HTR-8/SVneo (cell line): ENCODE data around the gene FOXK2.
A peak's percentile ranks its signal among the peaks of the same experiment; 100 is the strongest.

Source experiments
- DNase-seq: peaks from one replicate; pipeline ENCODE4 v3.0.0; 2011; ENCODE audit warnings: low spot score, mixed read lengths; ENCODE audit not compliant: insufficient read length
- FAIRE-seq: peaks from 2 replicates; lab custom pipeline; 2011; peaks lifted over from hg19 to GRCh38; lab: Jason Lieb, UNC

The FOXK2 gene

DNA sequence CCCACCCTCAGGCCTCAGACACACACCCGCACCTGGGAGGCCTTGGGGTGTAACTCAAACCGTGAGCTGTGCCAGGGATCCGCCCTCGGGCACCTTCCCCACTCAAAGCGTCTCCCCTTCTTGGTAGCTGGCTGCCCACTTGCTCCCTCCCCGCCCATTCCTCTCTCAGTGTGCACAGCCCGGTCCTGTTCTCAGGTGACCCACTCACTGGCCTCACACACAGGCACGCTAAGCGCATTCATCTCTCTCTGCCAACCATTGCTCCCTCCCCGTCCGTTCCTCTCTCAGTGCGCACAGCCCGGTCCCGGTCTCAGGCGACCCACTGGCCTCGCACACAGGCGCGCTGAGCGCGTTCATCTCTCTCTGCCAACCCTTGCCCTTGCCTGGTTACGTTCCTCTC lies 107.9 kb downstream of the FOXK2 start:
- FAIRE-seq, result peak; percentile 28
- DNase-seq, result no peak

DNA sequence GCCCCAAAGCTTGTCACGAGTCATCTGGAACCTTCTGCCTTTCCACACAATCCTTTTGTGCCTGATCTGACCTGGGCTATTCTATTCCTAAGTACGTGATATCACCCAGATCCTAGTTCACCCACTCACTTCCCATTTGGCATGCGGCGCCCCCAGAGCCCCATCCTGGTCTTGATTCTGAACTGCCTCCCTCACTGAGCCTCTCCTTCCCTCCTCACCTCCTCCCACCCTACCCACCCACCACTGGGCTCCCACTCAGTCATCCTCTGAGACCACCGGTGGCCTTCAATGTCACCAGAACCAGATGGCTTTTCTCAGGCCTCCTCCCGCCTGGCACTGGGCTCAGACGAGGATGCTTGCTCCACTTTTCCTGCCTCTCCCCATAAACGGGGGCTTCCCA lies 110.2 kb downstream of the FOXK2 start:
- FAIRE-seq (no peak), DNase-seq (no peak)

DNA sequence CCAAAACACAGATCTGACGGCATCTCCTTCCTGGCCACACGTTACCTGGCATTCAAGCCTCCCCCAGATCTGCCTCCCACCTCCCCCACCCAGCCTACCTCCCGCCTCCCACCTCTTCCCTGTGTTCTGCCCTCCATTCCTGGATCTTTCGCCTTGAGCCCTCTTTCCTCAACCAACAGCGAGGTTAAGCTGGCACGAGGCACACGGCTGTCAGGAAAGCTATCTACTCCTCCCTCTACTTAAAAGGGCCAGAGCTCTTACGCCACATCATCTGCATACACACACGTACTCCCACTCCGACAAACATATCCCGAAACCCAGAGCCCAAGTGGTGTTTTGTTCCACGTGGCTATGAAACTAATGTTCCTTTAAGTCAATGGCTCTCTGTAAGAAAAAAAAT lies 110.7 kb downstream of the FOXK2 start:
- DNase-seq (no peak), FAIRE-seq (no peak)

DNA sequence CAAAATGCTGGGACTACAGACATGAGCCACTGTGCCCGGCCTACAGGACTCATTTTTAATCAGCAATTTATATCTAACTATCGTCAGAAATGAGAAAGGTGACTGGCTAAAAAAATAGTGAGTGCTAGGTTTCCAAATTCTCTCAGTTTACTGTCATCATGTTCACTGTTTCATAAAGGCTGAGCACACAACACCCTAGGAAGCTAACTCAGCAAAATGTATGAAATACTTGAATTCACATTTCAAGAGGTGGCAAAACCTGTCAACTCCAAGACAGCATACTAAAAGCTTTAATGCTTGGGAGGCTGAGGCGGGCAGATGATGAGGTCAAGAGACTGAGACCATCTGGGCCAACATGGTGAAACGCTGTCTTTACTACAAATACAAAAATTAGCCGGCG lies 112.0 kb downstream of the FOXK2 start:
- DNase-seq (no peak), FAIRE-seq (no peak)

DNA sequence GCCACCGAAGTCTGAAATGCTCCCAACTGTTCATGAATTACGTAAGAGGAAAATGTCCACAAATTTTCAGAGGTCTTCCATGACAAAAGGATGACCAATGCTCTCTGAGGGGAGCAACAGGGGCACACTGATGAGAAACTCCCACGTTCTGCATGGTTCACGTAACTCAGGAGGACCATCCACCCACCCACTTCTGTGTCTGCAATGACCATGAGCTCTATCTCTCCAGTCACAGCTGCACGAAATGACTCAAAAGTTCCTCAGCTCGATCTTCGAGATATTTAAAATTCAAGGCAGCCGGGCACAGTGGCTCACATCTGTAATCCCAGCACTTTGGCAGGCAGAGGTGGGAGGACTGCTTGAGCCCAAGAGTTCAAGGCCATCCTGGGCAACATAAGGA lies 112.9 kb downstream of the FOXK2 start:
- DNase-seq (no peak), FAIRE-seq (no peak)

DNA sequence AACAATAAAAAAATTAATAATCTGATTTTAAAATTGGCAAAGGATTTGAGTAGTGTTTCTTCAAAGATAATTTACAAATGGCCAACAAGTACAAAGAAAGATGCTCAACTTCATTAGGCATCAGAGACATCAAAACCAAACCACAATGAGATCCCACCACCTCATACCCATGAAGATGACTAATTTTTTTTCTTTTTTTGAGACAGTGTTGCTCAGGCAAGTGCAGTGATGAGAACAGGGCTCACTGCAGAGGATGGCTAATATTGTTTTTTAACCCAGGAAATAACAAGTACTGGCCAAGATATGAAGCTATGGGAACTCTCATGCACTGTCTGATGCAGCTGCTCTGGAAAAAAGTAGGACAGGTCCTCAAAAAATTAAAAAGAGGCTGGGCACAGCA lies 113.8 kb downstream of the FOXK2 start:
- no peak for FAIRE-seq

DNA sequence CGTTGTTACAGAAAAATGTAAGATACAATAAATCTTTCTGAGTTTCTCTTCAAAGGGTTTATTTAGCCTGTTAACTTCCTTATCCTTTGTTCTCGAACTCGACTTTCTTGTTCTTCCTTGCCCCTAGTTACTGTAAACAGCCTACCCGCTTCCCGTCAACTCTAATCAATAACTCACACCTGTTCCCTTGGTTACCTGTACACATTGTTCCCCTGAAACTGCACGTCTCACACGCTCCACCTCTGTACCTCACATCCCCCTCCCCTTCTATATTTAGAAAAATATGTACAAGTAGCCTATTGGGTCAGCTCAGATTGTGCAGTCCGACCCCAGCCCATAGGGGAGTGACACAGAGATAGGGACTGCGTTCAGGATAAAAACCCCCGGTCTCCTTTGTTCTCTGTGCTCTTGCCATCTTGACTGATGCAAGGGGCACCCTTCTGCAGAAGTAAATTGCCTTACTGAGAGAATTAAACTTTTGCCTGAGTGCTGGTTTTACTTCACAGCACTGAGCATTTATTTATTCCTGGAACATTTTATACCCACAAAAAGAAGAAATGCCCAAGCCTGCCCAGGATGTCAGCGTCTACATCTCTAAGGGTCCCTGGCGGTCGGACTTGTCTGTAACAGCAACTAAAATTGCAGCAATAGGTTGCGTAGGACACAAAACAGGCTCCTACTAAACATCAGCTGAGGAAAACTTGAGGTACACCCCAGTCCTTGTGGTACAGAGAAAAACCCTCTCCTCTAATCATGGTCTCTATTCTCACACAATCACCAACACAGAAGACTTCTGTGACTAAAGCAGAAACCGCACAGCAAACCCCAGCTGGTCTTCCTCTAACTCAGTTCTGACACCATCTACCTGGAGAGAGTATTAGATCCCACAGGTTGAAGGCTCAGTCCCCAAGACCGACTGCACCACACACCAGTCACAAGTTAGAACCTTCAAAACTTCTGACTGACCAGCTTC lies 117.4 kb downstream of the FOXK2 start:
- FAIRE-seq, result no peak
- DNase-seq, result no peak

More for the DNA sequence above, 113.8 kb downstream of the FOXK2 start:
- DNase-seq, result no peak

DNA sequence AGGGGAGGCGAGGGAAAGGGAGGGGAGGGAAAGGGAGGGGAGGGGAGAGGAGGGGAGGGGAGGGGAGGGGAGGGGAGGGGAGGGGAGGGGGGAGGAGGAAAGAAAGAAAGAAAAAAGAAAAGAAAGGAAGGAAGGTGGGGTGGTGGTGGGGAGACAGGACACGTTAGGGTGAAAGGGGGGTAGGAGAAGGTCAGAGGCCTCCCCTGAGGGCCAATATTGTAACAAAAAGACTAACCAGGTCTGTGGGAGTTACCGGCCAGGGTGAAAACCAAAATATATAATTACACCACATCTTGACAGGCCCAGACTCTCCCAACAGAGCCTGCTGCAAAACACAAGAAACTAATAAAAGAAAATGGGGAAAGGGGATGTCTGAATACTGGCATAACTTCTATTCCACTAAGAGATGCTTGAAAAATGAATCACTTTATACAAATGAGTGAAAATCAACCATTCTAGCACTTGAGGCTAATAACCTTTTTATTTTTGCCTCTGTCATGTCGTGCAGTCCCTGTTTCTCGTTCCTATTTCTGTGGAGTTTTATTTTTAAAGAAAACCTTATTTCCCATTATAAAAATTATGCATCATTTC lies 118.7 kb downstream of the FOXK2 start:
- no peak for FAIRE-seq
- no peak for DNase-seq

DNA sequence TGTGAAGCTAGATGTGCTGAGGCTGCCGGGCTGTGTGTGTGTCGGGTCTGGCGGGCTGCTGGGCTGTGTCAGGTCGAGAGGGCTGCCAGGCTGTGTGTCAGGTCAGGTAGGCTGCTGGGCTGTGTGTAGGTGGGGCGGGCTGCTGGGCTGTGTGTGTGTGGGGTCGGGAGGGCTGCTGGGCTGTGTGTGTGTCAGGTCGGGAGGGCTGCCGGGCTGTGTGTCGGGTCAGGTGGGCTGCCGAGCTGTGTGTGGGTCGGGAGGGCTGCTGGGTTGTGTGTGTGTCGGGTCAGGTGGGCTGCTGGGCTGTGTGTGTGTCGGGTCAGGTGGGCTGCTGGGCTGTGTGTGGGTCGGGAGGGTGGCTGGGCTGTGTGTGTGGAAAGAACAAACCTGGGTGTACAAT lies 120.1 kb downstream of the FOXK2 start:
- peak; percentile 20 for FAIRE-seq

DNA sequence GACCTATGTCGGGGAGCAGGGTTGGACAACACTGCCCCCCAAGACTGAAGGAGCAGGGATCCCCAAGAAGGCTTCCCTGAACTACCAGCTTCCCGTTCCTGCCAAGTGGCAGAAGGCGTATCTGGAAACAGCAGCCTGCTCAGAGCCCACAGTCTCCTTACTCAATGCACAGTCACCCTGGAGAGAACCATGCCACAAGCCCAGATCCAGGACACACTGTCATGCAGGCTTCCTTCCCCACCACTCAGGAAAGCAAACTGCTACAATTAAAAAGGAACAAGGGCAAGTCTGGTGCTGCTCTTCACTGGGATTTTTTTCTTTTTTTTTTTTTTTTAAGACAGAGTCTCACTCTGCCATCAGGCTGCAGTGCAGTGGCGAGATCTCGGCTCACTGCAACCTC lies 120.5 kb downstream of the FOXK2 start:
- DNase-seq, result no peak
- no peak for FAIRE-seq

More for the DNA sequence above, 120.1 kb downstream of the FOXK2 start:
- no peak for DNase-seq

DNA sequence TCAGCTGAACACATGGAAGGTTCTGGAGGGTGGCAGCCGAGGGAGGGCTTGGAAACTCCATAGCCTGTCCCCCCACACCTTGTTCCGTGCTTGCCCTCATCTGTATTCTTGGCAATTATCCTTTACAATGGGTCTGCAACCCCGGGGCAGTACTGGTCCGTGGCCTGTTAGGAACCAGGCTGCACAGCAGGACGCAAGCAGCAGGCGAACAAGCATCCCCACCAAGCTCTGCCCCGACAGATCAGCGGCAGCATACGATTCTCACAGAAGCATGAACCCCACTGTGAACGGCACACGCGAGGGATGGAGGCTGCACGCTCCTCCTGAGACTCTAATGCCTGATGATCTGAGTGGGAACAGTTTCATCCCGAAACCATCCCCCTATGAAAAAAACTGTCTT lies 122.5 kb downstream of the FOXK2 start:
- DNase-seq, result no peak
- FAIRE-seq, result no peak

DNA sequence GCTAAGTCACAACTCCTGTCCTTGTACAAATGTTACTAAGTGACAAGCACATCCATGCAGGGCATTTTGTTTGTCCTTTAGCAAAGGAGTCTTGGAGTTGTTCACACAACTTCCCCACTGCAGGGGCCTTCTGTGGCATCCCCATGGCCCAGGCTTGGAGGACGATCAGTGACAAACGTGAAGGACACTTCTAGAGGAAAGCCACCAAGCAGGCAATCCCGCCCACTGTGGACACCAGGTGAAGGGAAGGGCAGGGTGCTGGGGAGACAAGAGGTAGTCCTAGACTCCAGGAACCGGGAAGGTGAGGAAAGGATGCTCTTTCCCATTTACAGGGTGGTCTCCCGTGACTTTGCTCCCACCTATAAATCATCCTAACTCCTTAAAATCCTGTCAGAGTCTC lies 124.6 kb downstream of the FOXK2 start:
- no peak for FAIRE-seq
- DNase-seq, result no peak

DNA sequence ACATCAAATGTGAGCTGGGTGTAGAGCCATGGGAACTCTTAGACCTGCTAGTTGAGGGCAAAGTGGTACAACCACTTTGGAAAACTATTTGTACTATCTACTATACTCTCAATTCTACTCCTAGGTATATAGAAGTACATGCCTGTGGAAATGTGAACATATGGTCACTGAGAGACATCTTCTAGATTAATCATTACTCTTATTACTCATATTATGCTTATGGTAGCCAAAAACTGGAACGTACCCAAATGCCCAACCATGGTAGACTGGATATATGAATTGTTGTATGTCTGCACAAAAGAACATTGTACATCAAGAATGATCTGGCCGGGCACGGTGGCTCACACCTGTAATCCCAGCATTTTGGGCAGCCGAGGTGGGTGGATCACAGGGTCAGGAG lies 126.0 kb downstream of the FOXK2 start:
- no peak for DNase-seq
- FAIRE-seq, result no peak

DNA sequence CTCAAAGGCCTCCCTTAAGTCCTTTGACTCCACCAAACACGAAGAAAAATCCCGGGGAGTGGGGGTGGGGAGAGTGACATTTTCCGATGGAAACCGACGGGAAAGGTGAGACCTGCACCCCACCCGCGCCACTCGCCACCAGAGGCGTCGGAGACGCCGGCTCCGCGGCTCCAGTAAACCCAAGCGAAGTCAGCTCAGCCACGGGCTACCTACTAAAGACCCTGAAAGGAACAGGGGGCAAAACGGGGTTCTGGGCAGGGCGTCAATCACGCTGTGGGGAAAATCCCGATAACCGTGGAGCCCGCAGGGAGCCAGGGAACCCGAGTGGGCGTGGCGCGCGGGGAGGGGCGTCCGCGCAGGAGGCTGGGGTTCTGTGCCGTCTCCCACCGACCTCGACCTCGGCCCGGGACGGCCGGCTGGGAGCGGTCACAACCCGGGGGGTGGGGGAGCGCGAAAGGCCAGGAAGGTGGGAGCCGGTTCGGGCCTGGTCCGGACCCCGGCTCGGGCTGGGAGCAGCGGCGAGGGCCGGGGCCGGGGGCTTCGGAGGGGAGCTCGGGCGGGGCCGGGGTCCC lies 128.1 kb downstream of the FOXK2 start:
- peak; percentile 40 for DNase-seq
- no peak for FAIRE-seq

DNA sequence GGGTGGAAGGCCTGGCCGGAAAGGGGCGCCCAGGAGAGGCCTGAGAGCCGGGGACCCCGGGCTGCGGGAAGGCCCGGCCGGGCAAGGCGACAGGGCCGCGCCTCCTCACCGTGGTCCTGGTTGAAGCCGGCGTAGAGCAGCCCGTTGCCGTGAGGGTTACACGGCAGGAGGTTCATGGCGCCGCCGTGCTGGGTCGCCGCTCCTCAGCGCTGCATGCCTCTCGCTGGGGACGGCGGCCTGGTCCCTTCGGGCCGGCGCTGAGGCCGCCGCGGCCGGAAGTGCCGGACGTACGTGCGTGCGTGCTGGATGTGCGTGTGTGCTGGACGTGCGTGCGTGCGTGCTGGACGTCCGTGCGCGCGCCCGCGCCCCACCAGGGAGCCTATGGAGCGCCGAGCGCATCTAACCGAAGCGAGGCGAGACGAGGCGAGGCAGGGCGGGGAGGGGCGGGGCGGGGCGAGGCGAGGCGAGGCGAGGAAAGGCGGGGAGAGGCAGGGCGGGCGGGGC lies 128.7 kb downstream of the FOXK2 start, which contains the start of gene WDR45B:
Gene WDR45B, minus strand, starts transcription at position 280 of the 504 bp plus-strand sequence. Its CDS starts 104 bp downstream, at position 176.
- FAIRE-seq, result peak; percentile 98
- DNase-seq, result peak; percentile 95

DNA sequence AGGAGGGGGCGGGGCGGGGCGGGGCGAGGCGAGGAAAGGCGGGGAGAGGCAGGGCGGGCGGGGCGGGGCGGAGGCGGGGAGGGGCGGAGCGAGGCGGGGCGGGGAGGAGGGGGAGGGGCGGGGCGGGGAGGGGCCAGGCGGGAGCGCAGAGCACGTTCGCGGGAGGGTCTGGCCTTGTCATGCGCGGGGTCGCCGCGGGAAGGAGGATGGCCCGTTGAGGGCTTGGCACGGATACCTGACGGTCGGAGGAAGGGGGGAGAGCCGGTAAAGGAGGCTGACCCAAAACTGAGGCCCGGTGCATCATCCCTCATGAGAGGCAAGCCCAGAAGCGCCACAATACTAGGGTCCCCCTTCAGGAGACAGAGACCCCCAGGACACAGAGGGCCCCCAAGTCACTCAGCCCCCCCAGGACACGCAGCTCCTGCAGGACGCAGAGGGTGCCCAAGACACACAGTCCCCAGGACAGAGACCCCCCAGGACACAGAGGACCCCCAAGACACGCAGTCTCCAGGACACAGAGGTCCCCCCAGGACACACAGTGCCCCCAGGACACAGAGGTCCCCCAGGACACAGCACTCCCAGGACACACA lies 129.3 kb downstream of the FOXK2 start:
- DNase-seq (peak; percentile 53), FAIRE-seq (no peak)

DNA sequence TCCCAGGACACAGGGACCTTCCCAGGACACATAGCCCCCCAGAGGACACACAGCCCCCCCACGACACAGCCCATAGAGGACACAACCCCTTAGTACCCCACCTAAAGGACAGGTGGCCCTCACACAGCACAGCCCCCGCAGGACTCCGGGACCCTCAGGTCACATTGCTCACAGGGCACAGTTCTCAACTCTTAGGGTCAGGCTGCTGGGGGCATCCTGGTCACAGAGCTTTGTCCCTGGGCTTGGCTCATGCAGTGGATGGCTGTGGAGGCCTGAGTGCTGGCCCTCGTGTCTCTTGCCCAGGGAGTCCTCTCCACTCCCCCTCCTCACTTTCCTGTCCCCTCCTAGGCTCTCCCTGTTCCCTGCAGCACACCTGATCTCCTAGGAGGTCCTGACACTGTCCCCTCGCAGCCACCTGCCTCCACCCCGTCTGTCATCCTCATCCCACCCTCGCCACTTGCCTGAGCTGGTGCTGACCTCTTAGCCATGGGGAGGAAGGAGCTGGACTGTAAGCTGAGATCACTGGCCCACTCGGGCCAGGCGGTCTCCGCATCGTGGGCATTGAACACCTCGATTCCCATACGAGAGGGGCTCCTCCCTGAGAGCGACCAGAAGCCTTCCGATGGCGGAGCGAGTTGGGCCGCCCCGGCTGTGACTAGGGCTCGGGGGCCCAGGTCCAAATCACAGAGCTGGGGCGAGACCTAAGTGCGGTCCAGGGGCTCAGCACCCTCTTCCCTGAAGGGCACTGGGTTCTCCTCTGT lies 130.1 kb downstream of the FOXK2 start:
- no peak for FAIRE-seq
- no peak for DNase-seq

DNA sequence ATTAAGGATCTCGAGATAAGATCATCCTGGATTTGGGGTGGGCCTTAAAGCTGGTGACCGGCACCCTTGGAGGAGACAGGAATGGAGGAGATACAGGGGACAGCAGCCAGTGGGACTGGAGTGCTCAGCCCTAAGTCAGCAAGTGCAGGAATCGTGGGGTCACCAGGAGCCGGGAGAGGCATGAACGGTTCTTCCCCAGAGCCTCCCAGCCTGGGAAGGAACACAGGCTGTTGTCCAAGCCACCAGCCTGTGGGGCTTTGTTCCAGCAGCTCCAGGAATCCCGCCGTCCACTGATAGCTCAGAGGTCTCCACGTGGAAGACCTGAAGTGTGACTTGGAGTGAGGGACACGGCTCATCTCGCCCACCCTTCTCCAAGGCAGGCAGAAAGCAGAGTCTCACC lies 131.2 kb downstream of the FOXK2 start:
- DNase-seq (no peak), FAIRE-seq (no peak)

DNA sequence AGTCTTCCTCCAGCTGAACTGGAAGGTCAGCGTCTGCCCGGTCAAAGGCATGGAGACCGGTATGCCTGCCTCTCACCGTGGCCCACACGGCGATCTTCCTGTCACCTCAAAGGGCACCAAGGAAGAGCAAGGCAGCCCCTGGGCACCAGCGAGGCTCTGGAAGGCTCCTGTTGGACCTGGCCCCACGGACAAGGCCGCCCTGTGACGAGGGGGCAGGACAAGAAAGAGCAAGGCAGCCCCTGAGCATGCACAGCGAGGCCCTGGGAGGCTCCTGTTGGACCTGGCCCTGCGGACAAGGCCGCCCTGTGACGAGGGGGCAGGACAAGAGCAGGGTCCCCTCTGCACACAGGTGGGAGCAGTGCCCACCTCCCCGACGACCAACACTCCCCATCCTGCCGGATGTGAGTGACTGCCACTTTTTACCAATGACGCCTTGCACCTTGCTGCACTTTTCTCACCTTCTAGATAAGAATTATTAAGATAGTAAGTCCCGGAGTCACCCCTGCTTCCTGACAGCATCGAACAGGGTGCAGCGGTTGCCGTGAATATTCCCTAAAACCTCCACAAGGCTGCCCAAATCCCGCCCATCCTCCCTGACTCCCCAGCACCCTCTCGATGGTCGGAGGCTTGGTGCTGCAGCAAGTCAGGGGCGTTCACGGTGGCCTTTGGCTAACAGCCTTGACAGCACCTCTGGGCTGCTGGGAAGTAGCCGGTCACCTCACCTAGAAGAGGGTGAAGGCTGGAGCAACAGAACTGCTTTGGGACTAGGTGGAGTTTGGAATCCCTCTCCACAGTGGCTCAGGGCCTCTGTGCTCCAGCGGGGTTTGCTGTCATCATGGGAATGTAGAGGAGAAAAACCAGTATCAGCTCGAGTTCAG lies 134.4 kb downstream of the FOXK2 start:
- DNase-seq (no peak), FAIRE-seq (no peak)
